GM18867 (cell line): ENCODE measurements around the gene CALHM4.

ENCODE experiments used
- ATAC-seq: cut with Tn5 transposase; IDR thresholded peaks from one replicate; pipeline ENCODE4 v1.9.1; 2021; ENCODE audit warnings: mild to moderate bottlenecking, moderate library complexity; ENCODE audit not compliant: unreplicated experiment

CALHM4 gene

GRCh38 chr6:116553451-116553850 is at the start of gene CALHM4:
TSS of gene CALHM4 (plus strand) at chr6:116553751. CDS start at chr6:116553794, 43 bp downstream.
- no peak for ATAC-seq

GRCh38 chr6:116507324-116507723 is 46.2 kb upstream of the CALHM4 start:
- ATAC-seq, result no peak

GRCh38 chr6:116508527-116508926 is 45.0 kb upstream of the CALHM4 start:
- no peak for ATAC-seq

- ATAC-seq, result no peak
Observed at GRCh38 chr6:116511424-116512110, 42.0 kb upstream of the CALHM4 start, which contains the start of gene CALHM5. TSS of gene CALHM5 (plus strand) at chr6:116511639. CDS start at chr6:116511697, 58 bp downstream.

- peak; percentile 65 for ATAC-seq
Observed at GRCh38 chr6:116512111-116512559, 41.4 kb upstream of the CALHM4 start.

- no peak for ATAC-seq
Observed at GRCh38 chr6:116512734-116513133, 40.8 kb upstream of the CALHM4 start.

- ATAC-seq, result no peak
Observed at GRCh38 chr6:116513224-116513875, 40.2 kb upstream of the CALHM4 start.

- ATAC-seq, result no peak
Observed at GRCh38 chr6:116514111-116514510, 39.4 kb upstream of the CALHM4 start.

GRCh38 chr6:116515141-116515540 is 38.4 kb upstream of the CALHM4 start:
- no peak for ATAC-seq

- ATAC-seq, result no peak
Observed at GRCh38 chr6:116518621-116519368, 34.8 kb upstream of the CALHM4 start.

- no peak for ATAC-seq
Observed at GRCh38 chr6:116522896-116523295, 30.7 kb upstream of the CALHM4 start.

GRCh38 chr6:116524236-116524635 is 29.3 kb upstream of the CALHM4 start:
- no peak for ATAC-seq

- ATAC-seq, result no peak
Observed at GRCh38 chr6:116528133-116528532, 25.4 kb upstream of the CALHM4 start.

- ATAC-seq, result no peak
Observed at GRCh38 chr6:116528780-116529179, 24.8 kb upstream of the CALHM4 start.

- ATAC-seq, result no peak
Observed at GRCh38 chr6:116529466-116530290, 23.9 kb upstream of the CALHM4 start.

- no peak for ATAC-seq
Observed at GRCh38 chr6:116530436-116530835, 23.1 kb upstream of the CALHM4 start.

GRCh38 chr6:116531675-116532570 is 21.6 kb upstream of the CALHM4 start:
- peak; percentile 70 for ATAC-seq

GRCh38 chr6:116533233-116533957 is 20.2 kb upstream of the CALHM4 start:
- no peak for ATAC-seq

- no peak for ATAC-seq
Observed at GRCh38 chr6:116535109-116535508, 18.4 kb upstream of the CALHM4 start.
